Activated CD4-positive, CD25-positive, alpha-beta regulatory T cell (primary cell): ENCODE data around the gene CTCF.
A peak's percentile ranks its signal among the peaks of the same experiment; 100 is the strongest.
"Not testable (repeated sequence)": the region's sequence is repeated elsewhere in the genome, so short reads cannot be mapped to it uniquely, and the experiment has no call there.

Source experiments
- DNase-seq, 4 experiments: peaks; one replicate each; lab custom pipeline; 2025; lab: John Stamatoyannopoulos, UW

The CTCF gene

DNA sequence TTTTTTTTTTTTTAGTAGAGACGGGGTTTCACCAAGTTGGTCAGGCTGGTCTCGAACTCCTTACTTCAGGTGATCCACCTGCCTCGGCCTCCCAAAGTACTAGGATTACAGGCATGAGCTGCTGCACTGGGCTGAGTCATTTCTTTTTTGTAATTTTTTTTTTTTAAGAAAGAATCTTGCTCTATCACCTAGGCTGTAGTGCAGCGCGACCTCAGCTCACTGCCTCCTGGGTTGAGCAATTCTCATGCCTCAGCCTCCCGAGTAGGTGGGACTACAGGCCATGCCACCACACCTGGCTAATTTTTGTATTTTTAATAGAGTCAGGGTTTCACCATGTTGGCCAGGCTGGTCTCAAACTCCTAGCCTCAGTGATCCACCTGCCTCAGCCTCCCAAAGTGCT lies 28.3 kb upstream of the CTCF start:
- not testable (repeated sequence) for DNase-seq

DNA sequence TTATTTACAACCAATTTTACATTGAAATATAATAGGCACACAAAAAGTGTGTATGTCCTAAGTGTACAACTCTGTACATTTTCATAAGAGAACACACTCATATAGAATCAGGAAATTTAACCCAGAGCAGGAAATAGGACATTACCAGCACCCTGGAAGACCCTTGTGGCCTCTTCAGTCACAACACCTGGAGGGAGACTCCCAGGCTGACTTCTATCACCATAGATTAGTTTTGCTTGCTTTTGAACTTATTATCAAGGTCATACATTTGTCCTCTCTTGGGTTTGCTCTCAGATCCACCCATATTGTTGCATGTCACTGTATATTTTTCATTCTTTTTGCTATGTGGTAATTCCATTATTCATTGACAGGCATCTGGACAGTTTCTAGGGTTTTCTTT lies 27.9 kb upstream of the CTCF start:
- DNase-seq: no peak

DNA sequence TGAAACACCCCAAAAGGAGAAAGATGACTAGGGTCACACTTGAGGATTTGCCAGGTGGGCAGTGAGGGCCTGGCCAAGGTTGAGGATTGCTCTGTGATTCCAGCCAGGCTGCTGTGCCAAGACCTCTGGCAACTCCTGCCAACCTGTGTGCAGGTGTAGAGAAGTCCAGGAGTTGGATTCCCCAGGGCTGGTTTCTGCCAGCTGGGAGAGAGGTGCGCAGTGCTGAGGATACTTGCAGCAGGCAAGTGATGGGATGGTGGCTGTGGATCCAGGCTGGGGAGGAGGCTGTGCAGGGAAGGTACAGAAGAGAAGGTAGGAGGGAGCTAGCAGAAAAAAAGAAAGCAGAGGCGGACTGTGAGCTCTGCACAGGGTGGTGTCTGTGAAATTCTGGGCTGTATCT lies 27.1 kb upstream of the CTCF start:
- DNase-seq: no peak

DNA sequence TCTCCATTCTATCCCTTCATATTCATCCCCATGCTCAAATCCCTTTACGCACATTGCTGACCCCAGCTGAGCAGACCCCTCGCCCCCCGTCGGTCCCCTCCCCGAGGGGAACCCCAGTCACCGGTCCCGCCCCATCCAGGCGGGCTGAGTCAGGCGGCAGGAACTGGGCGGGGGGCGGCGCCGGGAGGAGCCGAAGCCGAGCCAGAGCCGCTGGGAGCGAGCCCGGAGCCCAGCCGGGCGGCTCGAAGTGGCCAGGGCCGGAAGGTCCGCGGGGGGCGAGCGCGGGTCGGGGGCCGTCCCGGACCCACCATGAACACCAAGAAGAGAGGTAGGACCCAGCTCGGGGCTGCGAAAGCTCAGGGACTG lies 25.1 kb upstream of the CTCF start:
- DNase-seq: peak in 1 of 4 experiments; percentile 16

DNA sequence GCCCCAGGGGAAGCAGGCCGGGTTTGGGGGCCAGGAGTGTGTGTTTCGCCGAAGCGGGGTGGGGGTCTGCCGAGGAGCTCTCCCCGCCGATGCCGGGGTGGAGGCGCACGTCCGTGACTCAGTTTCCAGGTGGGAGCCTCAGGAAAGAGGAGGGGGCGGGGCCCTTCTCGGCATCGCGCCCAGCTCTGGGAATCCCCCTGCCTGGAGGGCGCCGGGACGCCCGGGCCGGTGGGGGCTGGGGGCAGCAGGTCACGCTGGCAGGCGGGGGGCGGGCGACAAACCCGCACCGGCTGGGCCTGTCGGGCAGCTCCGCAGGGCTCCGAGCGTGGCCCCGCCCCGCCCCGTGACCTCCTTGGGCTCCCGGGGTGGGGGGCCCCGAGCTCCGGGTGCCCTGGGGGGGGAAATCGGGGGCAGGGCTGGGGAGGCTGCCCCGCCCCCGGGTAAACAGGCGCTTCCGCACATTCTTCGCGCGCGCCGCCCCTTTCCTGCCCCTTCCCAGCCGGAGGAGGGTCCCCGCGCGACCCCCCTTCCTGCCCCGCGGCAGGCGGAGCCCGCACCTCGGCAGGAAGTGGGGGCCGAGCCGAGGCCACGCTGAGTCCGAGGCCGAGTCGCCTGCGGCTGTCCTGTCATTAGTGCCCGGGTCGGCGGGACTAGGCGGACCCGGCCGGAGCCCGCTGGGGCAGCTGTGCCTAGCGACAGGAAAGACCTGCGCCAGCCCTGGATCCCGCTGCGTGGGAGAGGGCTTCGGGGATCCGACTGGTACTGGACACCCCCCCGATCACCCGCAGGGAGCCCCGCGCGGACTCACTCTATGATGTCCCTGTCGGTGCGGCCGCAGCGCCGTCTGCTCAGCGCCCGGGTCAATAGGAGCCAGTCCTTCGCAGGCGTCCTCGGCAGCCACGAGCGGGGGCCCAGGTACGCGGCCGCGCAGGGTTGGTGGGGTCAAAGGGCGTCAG lies 24.4 kb upstream of the CTCF start:
- DNase-seq: peak in 3 of 4 experiments; percentile 26 to 60 (median 58)

DNA sequence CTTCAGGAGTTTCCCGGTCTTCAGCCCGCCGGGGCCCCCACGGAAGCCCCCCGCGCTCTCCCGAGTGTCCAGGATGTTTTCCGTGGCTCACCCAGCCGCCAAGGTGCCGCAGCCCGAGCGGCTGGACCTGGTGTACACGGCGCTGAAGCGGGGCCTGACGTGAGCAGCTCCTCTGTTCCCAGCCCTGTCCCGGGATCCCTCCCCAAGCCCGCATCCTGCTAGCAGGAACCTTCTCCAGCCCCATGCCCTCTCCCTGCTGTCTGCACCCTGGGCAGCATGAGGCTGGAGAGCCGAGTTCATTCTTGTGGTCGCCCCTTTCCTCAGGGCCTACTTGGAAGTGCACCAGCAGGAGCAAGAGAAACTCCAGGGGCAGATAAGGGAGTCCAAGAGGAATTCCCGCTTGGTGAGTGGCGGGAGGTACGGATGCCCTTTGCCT lies 23.6 kb upstream of the CTCF start:
- DNase-seq: no peak

DNA sequence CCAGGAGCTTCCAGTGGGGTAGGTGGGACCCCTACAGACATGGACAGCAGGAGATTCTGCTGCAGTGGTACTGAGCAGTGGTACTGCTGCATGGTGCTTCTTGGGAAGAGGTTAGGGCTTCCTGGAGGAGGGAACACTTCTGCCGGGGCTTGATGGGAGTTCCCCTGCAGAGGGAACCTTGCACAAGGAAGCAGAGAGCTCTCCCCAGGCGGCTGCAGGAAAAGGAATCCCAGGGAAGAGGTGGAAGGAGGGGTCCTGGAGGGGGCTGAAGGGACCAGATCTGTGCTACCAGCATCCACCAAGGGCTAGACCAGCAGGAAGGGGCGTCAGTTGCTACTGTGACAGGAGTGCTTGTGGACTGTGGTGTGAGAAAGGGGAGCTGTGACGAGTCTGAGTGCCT lies 23.1 kb upstream of the CTCF start:
- DNase-seq: no peak

DNA sequence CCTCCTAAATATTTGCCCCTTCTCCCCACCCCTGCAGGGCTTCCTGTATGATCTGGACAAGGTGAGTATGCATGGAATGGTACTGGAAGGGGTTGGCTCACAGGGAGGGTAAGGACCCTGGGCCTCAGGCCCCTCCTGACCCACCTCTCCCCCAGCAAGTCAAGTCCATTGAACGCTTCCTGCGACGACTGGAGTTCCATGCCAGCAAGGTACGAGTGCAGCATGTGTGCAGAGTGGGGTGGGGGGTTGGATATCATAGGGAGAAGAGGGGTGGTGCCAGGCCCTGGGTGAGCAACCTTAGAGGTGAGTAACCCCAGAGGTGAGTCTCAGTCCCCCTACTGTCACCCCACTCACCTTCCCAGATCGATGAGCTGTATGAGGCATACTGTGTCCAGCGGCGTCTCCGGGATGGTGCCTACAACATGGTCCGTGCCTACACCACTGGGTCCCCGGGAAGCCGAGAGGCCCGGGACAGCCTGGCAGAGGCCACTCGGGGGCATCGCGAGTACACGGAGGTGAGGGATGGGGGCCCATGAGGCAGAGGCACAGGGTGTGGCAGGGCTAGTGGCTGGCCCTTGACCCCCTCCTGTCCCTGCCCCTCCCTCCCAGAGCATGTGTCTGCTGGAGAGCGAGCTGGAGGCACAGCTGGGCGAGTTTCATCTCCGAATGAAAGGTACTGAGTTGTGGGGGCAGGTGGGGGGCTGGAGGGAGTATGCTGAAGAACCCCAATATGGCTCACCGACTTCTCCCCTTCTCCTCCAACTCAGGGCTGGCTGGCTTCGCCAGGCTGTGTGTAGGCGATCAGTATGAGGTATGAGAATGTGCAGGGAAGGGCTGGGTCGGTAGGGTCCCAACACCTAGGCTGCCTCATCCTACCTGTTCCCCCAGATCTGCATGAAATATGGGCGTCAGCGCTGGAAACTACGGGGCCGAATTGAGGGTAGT lies 22.4 kb upstream of the CTCF start:
- DNase-seq: no peak

DNA sequence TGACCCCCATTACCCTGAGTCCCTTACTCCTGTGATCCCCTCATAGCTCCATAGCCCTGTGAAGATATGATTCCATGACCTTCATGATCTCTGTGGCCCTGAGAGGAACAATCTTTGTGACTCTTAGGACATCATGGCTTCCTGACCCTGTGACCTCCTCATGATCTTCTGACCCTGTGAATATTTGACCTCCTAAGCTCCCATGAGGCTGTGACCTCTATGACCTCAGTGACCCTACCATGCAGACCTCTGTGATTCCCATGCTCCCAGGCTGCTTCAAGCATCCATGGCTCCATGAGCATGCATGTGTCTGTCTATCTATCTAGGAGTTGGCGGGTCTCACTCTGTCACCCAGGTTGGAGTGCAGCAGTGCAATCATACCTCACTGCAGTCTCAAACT lies 21.6 kb upstream of the CTCF start:
- DNase-seq: no peak

DNA sequence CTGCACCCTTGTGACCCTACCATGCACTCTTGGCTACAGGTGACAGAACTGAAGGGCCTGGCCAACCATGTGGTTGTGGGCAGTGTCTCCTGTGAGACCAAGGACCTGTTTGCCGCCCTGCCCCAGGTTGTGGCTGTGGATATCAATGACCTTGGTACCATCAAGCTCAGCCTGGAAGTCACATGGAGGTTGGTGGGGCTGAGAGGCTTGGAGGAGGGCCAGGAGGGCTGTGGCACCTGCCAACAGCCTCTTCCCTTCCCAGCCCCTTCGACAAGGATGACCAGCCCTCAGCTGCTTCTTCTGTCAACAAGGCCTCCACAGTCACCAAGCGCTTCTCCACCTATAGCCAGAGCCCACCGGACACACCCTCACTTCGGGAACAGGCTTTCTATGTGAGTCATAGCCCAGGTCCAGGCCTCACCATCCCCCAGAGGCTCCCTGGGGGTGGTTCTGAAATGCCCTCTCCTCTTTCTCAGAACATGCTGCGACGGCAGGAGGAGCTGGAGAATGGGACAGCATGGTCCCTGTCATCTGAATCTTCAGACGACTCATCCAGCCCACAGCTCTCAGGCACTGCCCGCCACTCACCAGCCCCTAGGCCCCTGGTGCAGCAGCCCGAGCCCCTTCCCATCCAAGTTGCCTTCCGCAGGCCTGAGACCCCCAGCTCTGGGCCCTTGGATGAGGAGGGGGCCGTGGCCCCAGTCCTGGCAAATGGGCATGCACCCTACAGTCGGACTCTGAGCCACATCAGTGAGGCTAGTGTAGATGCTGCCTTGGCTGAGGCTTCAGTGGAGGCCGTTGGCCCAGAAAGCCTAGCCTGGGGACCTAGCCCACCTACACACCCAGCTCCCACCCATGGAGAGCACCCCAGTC lies 20.7 kb upstream of the CTCF start:
- no peak for DNase-seq

DNA sequence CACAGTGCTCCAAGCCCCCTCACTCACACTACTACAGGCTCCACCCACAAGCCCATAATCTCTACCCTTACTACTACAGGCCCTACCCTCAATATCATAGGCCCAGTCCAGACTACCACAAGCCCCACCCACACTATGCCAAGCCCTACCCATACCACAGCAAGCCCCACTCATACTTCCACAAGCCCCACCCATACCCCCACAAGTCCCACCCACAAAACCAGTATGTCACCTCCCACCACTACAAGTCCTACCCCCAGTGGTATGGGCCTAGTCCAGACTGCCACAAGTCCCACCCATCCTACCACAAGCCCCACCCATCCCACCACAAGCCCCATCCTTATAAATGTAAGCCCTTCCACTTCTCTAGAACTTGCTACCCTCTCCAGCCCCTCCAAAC lies 19.9 kb upstream of the CTCF start:
- peak in 3 of 4 experiments; percentile 26 to 50 (median 43) for DNase-seq

DNA sequence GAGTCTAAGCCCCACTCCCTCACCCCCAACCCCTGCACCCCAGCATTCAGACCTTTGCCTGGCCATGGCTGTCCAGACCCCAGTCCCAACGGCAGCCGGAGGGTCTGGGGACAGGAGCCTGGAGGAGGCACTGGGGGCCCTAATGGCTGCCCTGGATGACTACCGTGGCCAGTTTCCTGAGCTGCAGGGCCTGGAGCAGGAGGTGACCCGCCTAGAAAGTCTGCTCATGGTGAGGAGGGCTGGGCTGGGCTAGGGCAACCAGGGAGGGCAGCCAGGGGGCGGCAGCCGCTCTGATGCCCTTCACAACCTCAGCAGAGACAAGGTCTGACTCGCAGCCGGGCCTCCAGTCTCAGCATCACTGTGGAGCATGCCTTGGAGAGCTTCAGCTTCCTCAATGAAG lies 19.3 kb upstream of the CTCF start:
- DNase-seq: no peak

DNA sequence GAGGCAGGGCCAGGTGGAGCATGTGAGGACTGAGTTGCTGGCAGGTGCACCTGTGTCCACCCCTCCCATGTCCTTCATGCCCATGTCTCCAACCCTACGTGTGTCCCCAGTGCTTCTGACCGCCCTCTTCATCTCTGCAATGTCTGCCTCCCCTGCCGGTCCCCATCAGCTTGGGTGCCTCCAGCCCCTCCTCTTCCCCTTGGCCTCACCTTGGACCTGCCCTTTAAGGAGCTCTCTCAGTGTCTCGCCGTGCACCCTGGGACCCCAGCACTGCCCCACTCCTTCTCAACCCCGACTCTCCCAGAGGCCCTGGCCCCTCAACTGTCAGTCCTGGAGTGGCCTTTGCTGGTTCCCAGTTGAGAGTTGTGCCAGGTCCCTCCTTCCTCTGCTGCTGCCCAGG lies 18.7 kb upstream of the CTCF start:
- no peak for DNase-seq

DNA sequence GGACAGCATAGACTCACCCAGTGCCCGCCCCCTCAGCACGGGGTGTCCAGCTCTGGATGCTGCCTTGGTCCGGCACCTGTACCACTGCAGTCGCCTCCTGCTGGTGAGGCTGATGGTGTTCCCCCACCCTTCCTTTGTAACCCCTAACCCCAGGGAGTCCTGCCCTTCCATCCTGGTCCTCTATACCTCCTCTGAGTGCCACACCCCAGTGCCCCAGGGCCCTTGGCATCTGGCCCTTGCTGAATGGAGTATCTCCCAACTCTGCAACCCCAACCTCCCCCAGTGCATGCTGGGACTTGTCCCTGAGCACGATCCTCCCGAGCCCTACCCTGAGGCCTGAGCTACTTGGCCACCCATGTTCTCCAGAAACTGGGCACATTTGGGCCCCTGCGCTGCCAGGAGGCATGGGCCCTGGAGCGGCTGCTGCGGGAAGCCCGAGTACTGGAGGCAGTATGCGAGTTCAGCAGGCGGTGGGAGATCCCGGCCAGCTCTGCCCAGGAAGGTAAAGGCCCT lies 17.9 kb upstream of the CTCF start:
- no peak for DNase-seq

DNA sequence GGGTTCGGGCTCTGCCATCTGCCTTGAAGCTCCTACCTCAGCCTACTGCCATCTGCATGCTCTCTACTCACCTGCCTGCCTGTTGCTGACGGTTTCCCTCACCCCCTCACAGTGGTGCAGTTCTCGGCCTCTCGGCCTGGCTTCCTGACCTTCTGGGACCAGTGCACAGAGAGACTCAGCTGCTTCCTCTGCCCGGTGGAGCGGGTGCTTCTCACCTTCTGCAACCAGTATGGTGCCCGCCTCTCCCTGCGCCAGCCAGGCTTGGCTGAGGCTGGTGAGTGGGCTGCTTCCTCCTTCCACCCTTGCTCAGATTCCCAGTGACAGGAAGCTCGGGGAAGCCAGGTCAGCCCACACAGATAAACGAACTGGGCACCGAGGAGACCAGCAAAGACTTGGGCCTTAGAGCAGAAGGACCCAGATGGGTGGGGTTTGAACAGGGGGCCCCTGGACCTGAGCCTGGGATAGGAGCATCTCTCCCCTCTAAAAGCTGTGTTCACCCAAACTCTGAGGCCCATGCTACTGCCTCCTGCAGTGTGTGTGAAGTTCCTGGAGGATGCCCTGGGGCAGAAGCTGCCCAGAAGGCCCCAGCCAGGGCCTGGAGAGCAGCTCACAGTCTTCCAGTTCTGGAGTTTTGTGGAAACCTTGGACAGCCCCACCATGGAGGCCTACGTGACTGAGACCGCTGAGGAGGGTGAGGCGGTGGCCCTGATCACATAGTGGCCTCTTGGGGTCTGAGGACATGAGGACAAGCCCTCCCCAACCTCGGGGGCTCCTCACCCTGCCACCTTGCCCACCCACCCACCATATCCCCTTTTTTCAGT lies 17.3 kb upstream of the CTCF start:
- no peak for DNase-seq

DNA sequence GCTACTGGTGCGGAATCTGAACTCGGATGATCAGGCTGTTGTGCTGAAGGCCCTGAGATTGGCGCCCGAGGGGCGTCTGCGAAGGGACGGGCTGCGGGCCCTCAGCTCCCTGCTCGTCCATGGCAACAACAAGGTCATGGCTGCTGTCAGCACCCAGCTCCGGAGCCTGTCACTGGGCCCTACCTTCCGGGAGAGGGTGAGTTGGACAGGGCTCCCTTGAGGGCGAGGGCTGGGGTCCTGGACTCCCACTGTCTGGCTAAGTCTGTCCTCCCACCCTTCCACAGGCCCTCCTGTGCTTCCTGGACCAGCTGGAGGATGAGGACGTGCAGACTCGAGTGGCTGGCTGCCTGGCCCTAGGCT lies 16.7 kb upstream of the CTCF start:
- no peak for DNase-seq

DNA sequence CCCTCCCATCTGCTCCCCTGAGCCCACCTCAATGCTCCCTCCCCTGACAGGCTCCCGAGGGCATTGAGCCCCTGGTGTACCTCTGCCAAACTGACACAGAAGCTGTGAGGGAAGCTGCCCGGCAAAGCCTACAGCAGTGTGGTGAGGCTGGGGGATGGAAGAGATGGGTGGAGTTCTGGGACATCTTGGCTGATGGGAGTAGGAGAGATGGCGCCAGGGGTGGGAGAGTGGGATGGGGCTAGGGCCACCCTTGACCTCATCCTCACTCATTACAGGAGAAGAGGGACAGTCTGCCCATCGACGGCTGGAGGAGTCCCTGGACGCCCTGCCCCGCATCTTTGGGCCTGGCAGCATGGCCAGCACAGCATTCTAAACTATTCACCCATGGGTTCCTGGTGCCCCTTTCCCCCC lies 16.2 kb upstream of the CTCF start:
- DNase-seq: no peak

DNA sequence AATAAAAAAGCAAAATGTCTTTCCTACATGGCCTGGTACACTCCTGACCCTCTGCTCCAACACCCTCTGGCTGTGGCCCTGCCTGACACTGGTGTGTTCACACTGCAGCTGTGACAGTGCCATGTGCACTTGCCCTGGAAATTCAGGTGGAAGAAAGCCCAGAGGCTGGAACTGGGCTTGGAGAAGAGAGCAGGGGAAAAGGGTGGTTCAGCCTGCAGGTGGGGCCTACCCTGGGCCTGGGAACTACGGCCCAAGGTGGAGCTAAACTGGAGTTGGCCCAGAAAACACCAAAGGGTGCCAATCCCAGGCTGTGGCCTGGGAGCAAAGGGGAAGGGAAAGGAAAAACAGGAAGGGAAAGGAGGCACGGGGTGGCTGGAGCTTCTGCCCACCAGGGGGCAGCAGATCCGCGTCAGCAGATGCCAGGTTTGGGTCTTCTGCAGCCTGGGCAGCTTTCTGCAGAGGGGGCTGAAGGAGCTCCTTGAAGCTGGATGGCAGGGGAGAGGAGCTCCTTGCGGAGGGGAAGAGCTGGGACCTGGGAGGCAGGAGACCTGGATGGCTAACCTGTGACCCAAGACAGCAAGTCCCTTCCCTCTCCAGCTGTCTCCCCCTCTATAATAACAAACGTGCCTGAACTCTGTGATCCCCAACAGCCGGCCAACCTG lies 15.4 kb upstream of the CTCF start:
- DNase-seq: peak; percentile 54 to 60 (median 54)

DNA sequence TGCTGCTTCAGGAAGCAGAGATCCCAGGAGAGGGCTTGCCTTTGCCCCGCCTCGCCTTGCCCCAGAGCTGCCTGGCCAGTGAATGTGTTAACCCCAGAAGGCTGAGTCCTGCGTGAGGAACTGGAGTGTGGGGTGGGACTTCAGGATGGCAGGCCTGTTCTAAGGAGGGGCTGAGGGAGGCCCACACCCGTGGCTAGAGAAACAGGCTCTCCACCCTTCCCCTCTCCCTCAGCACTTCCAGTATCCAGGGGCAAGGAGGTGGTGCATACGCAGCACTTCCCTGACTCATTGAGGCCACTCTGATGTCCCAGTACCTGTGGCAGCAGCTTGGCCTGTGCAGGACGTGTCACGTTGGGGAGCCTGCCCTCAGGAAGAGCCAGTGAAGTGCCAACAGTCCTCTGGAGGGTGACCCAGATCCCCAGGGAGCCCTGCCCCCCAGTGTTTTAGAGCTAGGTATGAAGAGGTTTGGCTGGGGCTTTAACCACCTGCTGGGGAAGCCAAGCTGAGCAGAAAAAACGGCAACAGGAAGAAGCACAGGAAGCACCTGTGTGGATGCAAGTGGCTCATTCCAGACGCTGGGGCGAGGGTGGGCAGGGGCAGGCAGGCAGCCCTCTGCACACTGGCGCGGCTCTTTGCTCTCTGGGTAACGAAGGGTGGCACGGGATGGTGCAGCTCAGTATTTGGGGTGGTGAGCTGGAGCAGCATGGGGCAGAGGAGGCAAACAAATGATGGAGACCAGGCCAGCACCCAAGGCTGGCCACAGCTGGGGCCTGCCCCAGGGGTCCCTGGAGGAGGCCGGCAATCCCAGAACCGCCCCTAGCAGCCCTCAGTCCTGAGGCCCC lies 14.7 kb upstream of the CTCF start:
- DNase-seq: peak in 2 of 4 experiments; percentile 43 to 55
